WTC11 (cell line): ENCODE data around the gene IAH1.

Experiments
- CREB1 ChIP-seq: sonication (generic); formaldehyde crosslinking; IDR thresholded peaks from 2 replicates; pipeline ENCODE4 v1.8.0; 2023; ENCODE audit warnings: mild to moderate bottlenecking, missing genetic modification reagents
- CTCF ChIP-seq: fragments of 200-600 bp; IDR thresholded peaks from 2 replicates; pipeline ENCODE4 v1.8.0; 2022; ENCODE audit warnings: antibody characterized with exemption
- E2F4 ChIP-seq: sonication (generic); formaldehyde crosslinking; IDR thresholded peaks from 2 replicates; pipeline ENCODE4 v1.8.1; 2022; ENCODE audit warnings: low read depth, mild to moderate bottlenecking, moderate library complexity, missing genetic modification reagents, borderline replicate concordance
- ELF4 ChIP-seq: sonication (generic); formaldehyde crosslinking; IDR thresholded peaks from 2 replicates; pipeline ENCODE4 v1.8.1; 2022; ENCODE audit warnings: low read depth, mild to moderate bottlenecking, moderate library complexity, missing genetic modification reagents
- JUN ChIP-seq: sonication (generic); formaldehyde crosslinking; IDR thresholded peaks from 2 replicates; pipeline ENCODE4 v1.8.0; 2023; ENCODE audit warnings: mild to moderate bottlenecking, missing genetic modification reagents
- NFE2L1 ChIP-seq: sonication (generic); formaldehyde crosslinking; IDR thresholded peaks from 2 replicates; pipeline ENCODE4 v1.8.1; 2023; ENCODE audit warnings: missing genetic modification reagents
- NFYB ChIP-seq: sonication (generic); formaldehyde crosslinking; conservative IDR thresholded peaks from 2 replicates; pipeline ENCODE4 v1.8.0; 2022; ENCODE audit warnings: low read depth, missing genetic modification reagents
- NR2C2 ChIP-seq: sonication (generic); formaldehyde crosslinking; IDR thresholded peaks from 2 replicates; pipeline ENCODE4 v1.8.0; 2022; ENCODE audit warnings: mild to moderate bottlenecking, missing genetic modification reagents
- TEAD4 ChIP-seq: sonication (generic); formaldehyde crosslinking; IDR thresholded peaks from 2 replicates; pipeline ENCODE4 v1.8.0; 2022; ENCODE audit warnings: mild to moderate bottlenecking, missing genetic modification reagents

DNA sequence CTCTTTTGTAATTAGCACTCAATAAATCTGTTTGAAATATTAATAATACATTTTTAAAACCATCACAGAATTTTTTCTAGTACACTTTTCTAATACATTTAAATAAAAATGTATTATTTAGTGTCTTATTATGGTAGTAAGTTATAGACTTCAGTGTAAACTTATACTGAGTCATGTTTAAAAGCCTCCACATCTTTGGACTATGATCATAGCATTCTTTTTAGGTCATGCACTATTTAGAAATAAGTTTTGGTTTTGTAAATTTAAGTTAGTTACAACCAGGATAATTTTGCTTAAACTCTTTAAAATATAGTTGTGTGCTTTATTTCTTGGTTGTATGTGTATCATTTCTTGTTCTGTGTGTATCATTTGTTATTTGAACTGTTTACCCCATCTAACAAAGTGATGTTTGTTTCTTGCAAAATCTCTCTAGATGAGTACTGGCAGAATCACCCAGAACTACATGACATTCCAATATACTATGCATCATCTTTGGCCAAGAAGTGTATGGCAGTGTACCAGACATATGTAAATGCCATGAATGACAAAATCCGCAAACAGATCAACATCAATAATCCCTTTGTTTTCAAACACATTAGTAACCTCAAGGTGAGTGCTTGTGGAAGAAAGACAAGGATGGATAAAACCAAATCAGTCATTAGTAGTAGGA lies 34.2 kb upstream of the IAH1 start:
- no peak for TF ChIP-seq NFE2L1 (CRISPR knock-in tag)
- no peak for TF ChIP-seq NFYB
- TF ChIP-seq CTCF, result no peak
- TF ChIP-seq JUN (CRISPR knock-in tag), result no peak
- TF ChIP-seq E2F4 (CRISPR knock-in tag), result no peak
- no peak for TF ChIP-seq NR2C2 (CRISPR knock-in tag)
- no peak for TF ChIP-seq TEAD4
- no peak for TF ChIP-seq ELF4
- TF ChIP-seq CREB1 (CRISPR knock-in tag), result no peak
